GM23248 (cell line): ENCODE results near the gene FCN1.

Experiments
- EZH2 ChIP-seq: fragments of 200-600 bp; sonication (generic); IDR thresholded peaks from 2 replicates; pipeline ENCODE4 v1.6.1; 2018; ENCODE audit warnings: antibody characterized with exemption, mild to moderate bottlenecking; ENCODE audit not compliant: insufficient read depth, poor library complexity, severe bottlenecking
- EZH2phosphoT487 ChIP-seq: fragments of 200-600 bp; sonication (generic); IDR thresholded peaks from 2 replicates; pipeline ENCODE4 v1.6.1; 2018; ENCODE audit warnings: antibody characterized with exemption, moderate library complexity, mild to moderate bottlenecking, low read depth; ENCODE audit not compliant: insufficient read depth

- no peak for TF ChIP-seq EZH2
- TF ChIP-seq EZH2phosphoT487 = no peak
These were observed 49.6 kb downstream of the FCN1 start for GRCh38 chr9:134867917-134868750.
